ENCODE data around the gene JPH4.

JPH4 gene

GRCh38 chr14:23557946-23558345 lies 20.6 kb downstream of the JPH4 start:
- TF ChIP-seq, protein P1, sequence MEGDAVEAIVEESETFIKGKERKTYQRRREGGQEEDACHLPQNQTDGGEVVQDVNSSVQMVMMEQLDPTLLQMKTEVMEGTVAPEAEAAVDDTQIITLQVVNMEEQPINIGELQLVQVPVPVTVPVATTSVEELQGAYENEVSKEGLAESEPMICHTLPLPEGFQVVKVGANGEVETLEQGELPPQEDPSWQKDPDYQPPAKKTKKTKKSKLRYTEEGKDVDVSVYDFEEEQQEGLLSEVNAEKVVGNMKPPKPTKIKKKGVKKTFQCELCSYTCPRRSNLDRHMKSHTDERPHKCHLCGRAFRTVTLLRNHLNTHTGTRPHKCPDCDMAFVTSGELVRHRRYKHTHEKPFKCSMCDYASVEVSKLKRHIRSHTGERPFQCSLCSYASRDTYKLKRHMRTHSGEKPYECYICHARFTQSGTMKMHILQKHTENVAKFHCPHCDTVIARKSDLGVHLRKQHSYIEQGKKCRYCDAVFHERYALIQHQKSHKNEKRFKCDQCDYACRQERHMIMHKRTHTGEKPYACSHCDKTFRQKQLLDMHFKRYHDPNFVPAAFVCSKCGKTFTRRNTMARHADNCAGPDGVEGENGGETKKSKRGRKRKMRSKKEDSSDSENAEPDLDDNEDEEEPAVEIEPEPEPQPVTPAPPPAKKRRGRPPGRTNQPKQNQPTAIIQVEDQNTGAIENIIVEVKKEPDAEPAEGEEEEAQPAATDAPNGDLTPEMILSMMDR (conservative IDR thresholded peaks at IDR 0.05; ENCODE audit: low read length): no peak
- DNase-seq (ENCODE audit: low read depth): no peak
- no peak overlapping the region for H3K4me3 ChIP-seq (ENCODE audit: low read length)

- no peak overlapping the region for H3K4me3 ChIP-seq (ENCODE audit: low read length)
- TF ChIP-seq, protein P1 (conservative IDR thresholded peaks at IDR 0.05; ENCODE audit: low read length): no peak
- DNase-seq (ENCODE audit: low read depth): no peak
Measured at GRCh38 chr14:23557521-23557920, 21.1 kb downstream of the JPH4 start.

DNA sequence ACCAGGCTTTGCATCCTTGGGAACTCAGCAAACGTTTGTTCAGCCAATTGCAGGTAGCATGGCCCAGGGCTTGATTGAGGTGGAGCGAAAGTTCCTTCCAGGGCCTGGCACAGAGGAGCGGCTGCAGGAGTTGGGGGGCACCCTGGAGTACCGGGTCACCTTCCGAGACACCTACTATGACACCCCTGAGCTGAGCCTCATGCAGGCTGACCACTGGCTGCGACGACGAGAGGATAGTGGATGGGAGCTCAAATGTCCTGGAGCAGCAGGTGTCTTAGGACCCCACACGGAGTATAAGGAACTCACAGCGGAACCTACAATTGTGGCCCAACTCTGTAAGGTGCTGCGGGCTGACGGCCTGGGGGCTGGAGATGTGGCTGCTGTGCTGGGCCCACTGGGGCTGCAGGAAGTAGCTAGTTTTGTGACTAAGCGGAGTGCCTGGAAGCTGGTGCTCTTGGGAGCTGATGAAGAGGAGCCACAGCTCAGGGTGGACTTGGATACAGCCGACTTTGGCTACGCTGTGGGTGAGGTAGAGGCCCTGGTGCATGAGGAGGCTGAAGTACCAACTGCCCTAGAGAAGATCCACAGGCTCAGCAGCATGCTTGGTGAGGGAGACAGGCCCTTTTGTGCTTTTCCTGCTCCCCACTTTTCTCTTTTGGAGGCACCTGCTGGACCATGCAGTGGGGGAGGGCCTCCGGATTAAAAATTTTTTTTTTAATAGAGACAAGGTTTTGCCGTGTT lies 21.7 kb downstream of the JPH4 start:
- H3K4me3 ChIP-seq (ENCODE audit: low read length): peak overlapping the region; percentile 95
- no peak for DNase-seq (ENCODE audit: low read depth)
- TF ChIP-seq, protein P1 (conservative IDR thresholded peaks at IDR 0.05; ENCODE audit: low read length): no peak

DNA sequence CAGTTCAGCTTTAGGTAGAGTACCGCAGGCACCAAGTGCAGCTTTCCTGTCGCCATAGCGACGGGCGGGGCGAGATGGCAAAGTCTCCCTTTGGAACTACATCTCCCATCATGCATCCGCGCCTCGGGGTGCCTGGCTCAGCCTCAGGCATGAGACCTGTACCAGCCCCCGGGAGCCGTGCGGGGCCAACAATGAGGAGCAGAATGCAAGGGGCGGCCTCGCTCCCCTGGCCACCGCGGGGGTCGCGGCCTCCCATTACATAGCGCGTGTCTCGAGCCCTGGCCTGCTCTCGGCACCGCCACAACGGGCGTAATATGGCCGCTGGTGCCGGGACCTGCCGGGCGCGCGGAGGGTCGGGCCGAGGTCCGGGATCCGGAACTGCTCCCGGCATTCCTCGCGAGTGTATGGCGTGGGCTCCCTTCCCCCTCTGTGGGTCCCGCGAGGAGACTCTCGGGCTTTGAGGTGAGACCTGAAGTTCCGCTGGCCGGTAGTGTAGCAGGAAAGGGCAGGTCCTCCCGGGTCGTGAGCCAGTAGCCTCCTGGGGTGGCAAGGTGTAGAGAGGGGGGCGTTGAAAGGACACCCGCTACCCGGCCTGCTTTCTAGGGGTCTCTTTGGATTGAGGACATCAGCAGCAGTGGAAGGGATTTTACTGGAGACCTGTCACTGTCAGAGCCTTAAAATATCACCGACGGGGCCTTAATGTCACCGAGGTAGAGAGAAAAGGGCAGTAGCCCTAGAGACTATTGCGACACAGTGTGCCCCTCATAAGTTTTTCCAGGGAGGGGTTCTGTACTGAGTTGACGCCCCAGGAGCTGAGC lies 22.5 kb downstream of the JPH4 start, which contains the start of gene THTPA:
THTPA (plus strand) TSS at position 390 of the 818 bp plus-strand sequence. CDS start 487 bp downstream, outside the sequence.
- peak; percentile 84 for DNase-seq (ENCODE audit: low read depth)
- TF ChIP-seq, protein P1 (conservative IDR thresholded peaks at IDR 0.05; ENCODE audit: low read length): no peak
- H3K4me3 ChIP-seq (ENCODE audit: low read length): peak within 1 kb of the TSS; percentile 95

- no peak for DNase-seq (ENCODE audit: low read depth)
- H3K4me3 ChIP-seq (ENCODE audit: low read length): peak overlapping the region; percentile 95
- TF ChIP-seq, protein P1 (conservative IDR thresholded peaks at IDR 0.05; ENCODE audit: low read length): no peak
Measured at GRCh38 chr14:23555533-23555881, 23.1 kb downstream of the JPH4 start.

- peak; percentile 42 for DNase-seq (ENCODE audit: low read depth)
- TF ChIP-seq, protein P1 (conservative IDR thresholded peaks at IDR 0.05; ENCODE audit: low read length): no peak
- peak within 1 kb of the TSS; percentile 68 for H3K4me3 ChIP-seq (ENCODE audit: low read length)
Measured at GRCh38 chr14:23551266-23552028, 27.1 kb downstream of the JPH4 start, which contains the start of gene ZFHX2. Gene ZFHX2, minus strand, starts transcription at chr14:23551765. Its CDS starts 16,440 bp downstream, at chr14:23535325.

Data from AG10803 (cell line).